Endodermal cell (in vitro differentiated cells): ENCODE measurements around the gene LYAR. TPM values are rescaled to one million over a fixed set of nuclear protein-coding genes. Genes with fewer than 3 reads are reported as not detected.

Experiments used
- DNase-seq: peaks from one replicate; pipeline ENCODE4 v3.0.0-alpha.2; 2017
- H3K27ac ChIP-seq: 2 replicates; pipeline ENCODE4 v1.5.1; 2013; ENCODE audit warnings: mild to moderate bottlenecking, low read depth, low read length, moderate library complexity
- H3K27me3 ChIP-seq: 2 replicates; pipeline ENCODE4 v1.6.1; 2013; ENCODE audit warnings: mild to moderate bottlenecking, low read length, moderate library complexity; ENCODE audit not compliant: insufficient read depth, control insufficient read depth, poor library complexity, severe bottlenecking
- H3K36me3 ChIP-seq: 2 replicates; pipeline ENCODE4 v1.7.0; 2013; ENCODE audit warnings: mild to moderate bottlenecking, low read length, moderate library complexity; ENCODE audit not compliant: control insufficient read depth, insufficient read depth
- H3K4me1 ChIP-seq: one replicate; pipeline ENCODE4 v1.7.0; 2013; ENCODE audit warnings: low read length; ENCODE audit not compliant: control insufficient read depth, insufficient read depth
- H3K4me3 ChIP-seq: 2 replicates; pipeline ENCODE4 v1.5.1; 2013; ENCODE audit warnings: mild to moderate bottlenecking, low read length, moderate library complexity
- H3K9ac ChIP-seq: 2 replicates; pipeline ENCODE4 v1.6.1; 2013; ENCODE audit warnings: mild to moderate bottlenecking, low read length, moderate library complexity; ENCODE audit not compliant: poor library complexity, severe bottlenecking; ENCODE audit errors: extremely low read depth
- H3K9me3 ChIP-seq: 2 replicates; pipeline ENCODE4 v1.6.1; 2013; ENCODE audit warnings: mild to moderate bottlenecking, low read length, moderate library complexity; ENCODE audit not compliant: control insufficient read depth
- H3K27ac Mint-ChIP-seq: 2 replicates; pipeline ENCODE4 v1.8.0; 2020; ENCODE audit warnings: mixed read lengths
- H3K27me3 Mint-ChIP-seq: 2 replicates; pipeline ENCODE4 v1.8.0; 2021; ENCODE audit warnings: mild to moderate bottlenecking, mixed read lengths; ENCODE audit not compliant: insufficient read depth
- H3K36me3 Mint-ChIP-seq: 2 replicates; pipeline ENCODE4 v1.8.0; 2020; ENCODE audit warnings: low read depth, mixed read lengths
- H3K4me1 Mint-ChIP-seq: 2 replicates; pipeline ENCODE4 v1.8.0; 2020; ENCODE audit warnings: mixed read lengths
- H3K4me3 Mint-ChIP-seq: 2 replicates; pipeline ENCODE4 v1.8.0; 2020; ENCODE audit warnings: mild to moderate bottlenecking, moderate library complexity, mixed read lengths
- H3K9me3 Mint-ChIP-seq: 2 replicates; pipeline ENCODE4 v1.8.0; 2020; ENCODE audit warnings: mild to moderate bottlenecking, mixed read lengths
- CTCF ChIP-seq: fragments of 200-600 bp; sonication (generic); conservative IDR thresholded peaks from 2 replicates; pipeline ENCODE4 v1.5.0; 2021; ENCODE audit warnings: antibody characterized with exemption, mild to moderate bottlenecking
- WGBS, 2 experiments: methylation state at CpG; one replicate each; pipeline versions ENCODE4 v1.1.5 to v1.1.7; 2013; ENCODE audit warnings: missing lambda C conversion rate in 2 of 2, mixed read lengths in 1 of 2; ENCODE audit not compliant: insufficient coverage in 1 of 2, insufficient read length in 1 of 2; 5-methylcytosine and 5-hydroxymethylcytosine counted together
- total RNA-seq, 2 donors: library from RNA; stranded (reverse); fragmentation: NEBNext Ultra II Directional in 1 of 2; extraction: Animal tissue kit (Norgen Biotek cat#: 25700) in 1 of 2; gene quantifications; 2 replicates in 1 of 2; 3 replicates in 1 of 2; pipeline ENCODE4 v1.2.1, GENCODE V29; 2021

Gene LYAR
- total RNA-seq, 2 donors from 2014 or later, result 23.7 to 26.3 TPM

- Mint-ChIP-seq H3K4me1 (peaks cover 18% of the 10 kb centered on the region), H3K27ac (peak overlapping the region; percentile 94), H3K4me3 (peak overlapping the region; percentile 95), H3K9me3 (no peaks in the 10 kb centered on the region), H3K27me3 (no peaks in the 10 kb centered on the region), H3K36me3 (peaks cover 14% of the 10 kb centered on the region)
- no peaks in the 10 kb centered on the region for H3K27me3 ChIP-seq
- no peak overlapping the region for H3K27ac ChIP-seq
- WGBS, 2 experiments, result 47% methylated on average over 3 of the region's 3 CpGs; no CpG with 5 or more reads in 1 of the 2 experiments
- no peak for DNase-seq
- peaks cover 4% of the 10 kb centered on the region for H3K4me1 ChIP-seq
- H3K9me3 ChIP-seq, result no peaks in the 10 kb centered on the region
- H3K36me3 ChIP-seq, result peaks cover 21% of the 10 kb centered on the region
- peak overlapping the region; percentile 42 for H3K9ac ChIP-seq
- peak overlapping the region; percentile 88 for H3K4me3 ChIP-seq
- TF ChIP-seq CTCF, result no peak
Measured at GRCh38 chr4:4289055-4289454, 899 bp downstream of the LYAR start.

- Histone ChIP-seq H3K27ac (no peak overlapping the region), H3K9ac (no peak overlapping the region), H3K4me3 (no peak overlapping the region), H3K36me3 (peaks cover 29% of the 10 kb centered on the region), H3K4me1 (peaks cover 4% of the 10 kb centered on the region), H3K27me3 (no peaks in the 10 kb centered on the region), H3K9me3 (no peaks in the 10 kb centered on the region)
- Mint-ChIP-seq H3K9me3 (no peaks in the 10 kb centered on the region), H3K27me3 (no peaks in the 10 kb centered on the region), H3K4me1 (peaks cover 18% of the 10 kb centered on the region), H3K27ac (no peak overlapping the region), H3K36me3 (peaks cover 21% of the 10 kb centered on the region), H3K4me3 (no peak overlapping the region)
- no peak for TF ChIP-seq CTCF
- DNase-seq, result no peak
Measured at GRCh38 chr4:4288098-4288497, 1.9 kb downstream of the LYAR start.

GRCh38 chr4:4284827-4285618 is 4.9 kb downstream of the LYAR start:
- DNase-seq, result no peak
- Mint-ChIP-seq H3K9me3 (no peaks in the 10 kb centered on the region), H3K4me1 (peaks cover 10% of the 10 kb centered on the region), H3K4me3 (no peak overlapping the region), H3K27ac (no peak overlapping the region), H3K36me3 (peaks cover 43% of the 10 kb centered on the region), H3K27me3 (no peaks in the 10 kb centered on the region)
- no peaks in the 10 kb centered on the region for H3K4me1 ChIP-seq
- H3K4me3 ChIP-seq, result no peak overlapping the region
- H3K9ac ChIP-seq, result no peak overlapping the region
- no peaks in the 10 kb centered on the region for H3K9me3 ChIP-seq
- TF ChIP-seq CTCF, result no peak
- no peaks in the 10 kb centered on the region for H3K27me3 ChIP-seq
- H3K27ac ChIP-seq, result no peak overlapping the region
- 91 to 94% methylated on average over 6 to 11 of the region's 11 CpGs for WGBS, 2 experiments
- H3K36me3 ChIP-seq, result peaks cover 58% of the 10 kb centered on the region
